Epidermal melanocyte (primary cell): ENCODE measurements around the gene THRB.

Experiments
- DNase-seq: peaks from one replicate; pipeline ENCODE4 v3.0.0; 2011; ENCODE audit warnings: low spot score; ENCODE audit not compliant: insufficient read length

The THRB gene

DNA sequence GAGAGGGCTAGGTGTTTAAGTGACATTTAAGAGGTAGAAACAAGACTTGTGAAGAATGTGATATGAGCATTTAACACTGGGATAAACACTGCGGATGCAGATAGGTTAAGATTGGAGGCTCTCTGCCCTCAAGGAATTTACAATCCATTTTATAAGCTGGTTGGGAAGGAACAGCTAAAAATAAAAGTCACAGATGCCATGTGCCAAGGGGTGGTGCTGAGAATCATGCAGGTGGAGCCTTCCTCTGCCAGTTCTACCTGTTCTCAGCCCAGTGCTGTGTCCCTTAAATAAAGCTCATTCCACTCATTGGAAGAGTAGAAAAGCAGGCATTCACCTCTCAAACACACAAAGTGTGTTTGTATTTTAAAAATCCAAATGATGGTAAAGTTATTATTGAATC, 261.9 kb downstream of the THRB start:
- DNase-seq = no peak

DNA sequence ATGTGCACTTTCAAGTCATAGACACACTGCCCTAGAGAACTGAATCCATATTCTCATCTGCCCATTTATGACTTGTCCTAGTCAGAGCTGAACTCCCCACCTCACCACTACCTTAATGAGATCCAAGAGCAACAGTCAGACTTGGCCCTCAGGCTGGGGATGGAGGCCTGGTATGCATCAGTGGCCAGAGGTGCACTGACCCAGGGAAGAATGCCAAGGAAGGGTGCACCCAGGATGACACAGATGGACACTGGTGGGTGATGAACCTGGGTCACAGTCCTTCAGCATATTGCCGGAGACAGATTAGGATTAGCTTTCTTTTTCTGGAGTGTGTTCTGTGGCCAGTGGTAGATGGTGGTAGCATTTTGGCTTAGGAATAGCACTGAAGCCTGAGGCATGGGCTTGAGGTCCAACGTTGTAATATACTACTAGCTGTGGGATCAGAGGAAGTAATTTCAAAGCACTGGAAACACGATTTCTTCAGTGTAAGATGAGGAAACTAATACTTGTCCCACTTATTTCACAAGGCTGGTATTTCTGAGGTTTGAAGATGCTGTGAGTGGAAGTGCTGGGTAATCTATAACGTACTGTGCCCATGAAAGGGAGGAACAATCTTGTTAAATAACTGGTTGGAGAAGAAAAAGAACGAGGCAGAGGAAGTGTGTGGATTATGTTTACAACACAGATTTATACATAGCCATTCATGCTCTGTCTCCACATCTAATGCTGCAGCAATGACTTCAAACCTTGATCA, 265.0 kb downstream of the THRB start:
- DNase-seq = no peak

DNA sequence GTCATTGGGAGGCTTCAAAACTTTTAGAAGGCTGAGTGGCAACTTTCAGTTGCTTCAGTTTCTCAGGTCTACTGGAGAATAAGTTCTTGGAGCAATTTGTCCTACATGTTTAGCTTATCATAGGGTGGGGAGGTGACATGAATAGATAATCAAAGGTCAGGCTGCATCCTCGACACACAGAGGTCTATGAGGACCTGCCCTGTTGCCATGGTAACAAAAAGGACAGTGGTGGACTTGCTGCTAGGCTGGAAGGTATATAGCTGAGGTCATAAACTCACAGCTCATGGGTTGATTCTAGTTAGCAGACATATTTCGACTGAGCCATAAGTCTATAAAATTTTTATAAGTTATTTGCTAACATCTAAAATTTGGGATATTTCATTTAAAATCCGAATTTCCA, 267.0 kb downstream of the THRB start:
- no peak for DNase-seq

DNA sequence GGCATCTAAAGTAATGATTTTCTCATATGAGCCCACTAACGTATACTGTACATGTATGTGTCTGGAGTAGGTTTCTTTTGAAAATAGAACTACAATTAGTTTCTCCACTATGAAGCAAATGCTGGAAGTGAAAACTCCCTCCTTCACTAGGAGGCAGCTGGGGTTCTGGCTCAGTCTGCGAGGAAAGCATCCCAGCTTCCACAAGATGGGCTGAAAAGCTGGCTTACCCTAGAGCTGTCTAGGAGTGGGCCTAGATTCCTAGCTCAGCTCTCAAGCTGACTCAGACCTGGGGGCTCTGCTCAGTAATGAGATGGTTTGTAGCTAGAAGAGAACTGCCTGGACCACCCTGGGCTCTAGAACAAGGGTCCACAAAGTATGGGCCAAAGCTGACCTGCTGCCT, 268.3 kb downstream of the THRB start:
- no peak for DNase-seq

DNA sequence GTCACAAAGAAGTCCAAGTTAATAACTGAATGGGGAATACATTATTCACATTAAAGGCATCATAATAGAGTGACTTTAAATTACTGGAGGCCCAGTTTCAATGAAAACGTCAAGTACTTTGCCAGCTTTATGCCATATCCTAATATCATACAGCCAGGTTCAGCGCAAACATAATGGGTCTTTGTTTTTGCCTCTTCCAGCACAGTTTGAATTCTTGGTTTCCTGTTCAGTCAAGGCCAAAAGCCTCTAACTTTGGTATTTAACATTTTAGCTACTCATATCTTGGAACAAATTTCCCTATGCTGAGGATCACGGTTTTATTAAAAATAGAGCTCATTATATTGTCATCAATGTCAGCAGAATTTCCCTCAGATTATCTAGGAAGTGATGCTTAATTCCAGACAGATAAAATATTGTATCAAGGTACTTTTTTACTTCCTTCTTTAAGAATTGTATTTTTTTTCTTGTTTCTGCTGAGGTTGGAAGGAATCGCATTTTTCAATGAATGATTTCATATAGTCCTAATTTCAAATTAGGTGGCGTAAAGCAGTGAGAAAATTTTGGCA, 269.2 kb downstream of the THRB start:
- no peak for DNase-seq

DNA sequence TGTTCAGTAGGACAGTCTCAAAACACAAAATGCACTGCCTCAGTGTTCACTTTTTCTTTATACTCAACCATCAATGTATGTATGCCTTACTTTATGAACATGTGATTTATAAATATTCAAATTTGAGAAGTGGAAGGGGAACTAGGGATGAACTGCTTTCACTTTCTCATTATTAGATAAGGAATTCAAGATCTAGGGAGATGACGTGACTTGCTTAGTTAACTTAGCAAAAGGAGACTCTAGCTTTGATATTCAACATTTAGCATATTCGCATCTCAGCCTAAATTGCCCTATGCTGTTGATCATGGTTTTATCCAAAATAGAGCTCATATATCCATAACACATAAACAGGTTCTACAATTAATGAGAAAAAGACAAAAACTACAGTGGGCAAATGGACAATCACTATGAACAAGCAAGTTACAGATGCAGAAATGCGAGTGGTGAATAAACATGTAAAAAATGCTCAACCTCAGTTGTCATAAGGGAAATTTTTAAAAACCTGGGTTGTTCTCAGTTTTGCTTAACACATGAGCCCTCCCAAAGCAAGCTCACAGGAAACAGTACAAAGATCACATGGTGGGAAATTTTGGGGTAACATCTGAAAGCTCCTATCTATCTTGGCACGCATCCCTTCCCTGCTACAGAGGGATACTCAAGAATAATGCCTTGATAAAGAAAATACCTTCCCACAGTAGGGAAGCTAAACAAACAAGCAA, 269.8 kb downstream of the THRB start:
- DNase-seq = no peak

DNA sequence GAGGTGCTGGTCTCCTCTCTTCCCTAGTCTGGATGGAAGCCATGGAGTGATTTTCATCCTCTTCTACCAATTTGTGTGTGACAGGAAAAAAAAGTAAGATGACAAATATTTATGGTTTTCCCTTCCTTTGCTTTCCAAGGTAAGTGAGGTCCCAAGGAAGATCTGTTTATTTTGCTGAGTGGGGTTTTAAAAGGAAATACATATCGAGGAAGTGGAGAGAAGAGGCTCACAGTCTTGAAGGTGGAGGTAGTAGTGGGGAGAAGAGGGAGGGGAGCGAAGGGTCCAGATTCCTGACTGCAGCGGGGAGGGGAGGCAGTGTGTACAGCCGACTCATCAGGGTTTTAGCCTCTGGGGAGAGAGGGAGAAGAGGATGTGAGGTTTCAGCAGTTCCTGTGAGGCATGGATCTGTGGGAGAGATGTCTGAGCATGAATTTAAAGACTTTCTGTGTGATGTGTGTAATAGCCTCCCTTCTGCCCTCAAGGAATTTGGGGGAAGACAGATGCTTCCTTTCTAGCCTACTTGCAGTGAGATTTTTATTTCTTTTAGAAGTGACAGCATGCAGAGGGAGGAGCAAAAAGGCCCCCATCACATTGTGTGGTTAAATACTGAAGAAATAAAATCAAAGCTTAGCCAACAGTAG, 272.4 kb downstream of the THRB start:
- DNase-seq = no peak

DNA sequence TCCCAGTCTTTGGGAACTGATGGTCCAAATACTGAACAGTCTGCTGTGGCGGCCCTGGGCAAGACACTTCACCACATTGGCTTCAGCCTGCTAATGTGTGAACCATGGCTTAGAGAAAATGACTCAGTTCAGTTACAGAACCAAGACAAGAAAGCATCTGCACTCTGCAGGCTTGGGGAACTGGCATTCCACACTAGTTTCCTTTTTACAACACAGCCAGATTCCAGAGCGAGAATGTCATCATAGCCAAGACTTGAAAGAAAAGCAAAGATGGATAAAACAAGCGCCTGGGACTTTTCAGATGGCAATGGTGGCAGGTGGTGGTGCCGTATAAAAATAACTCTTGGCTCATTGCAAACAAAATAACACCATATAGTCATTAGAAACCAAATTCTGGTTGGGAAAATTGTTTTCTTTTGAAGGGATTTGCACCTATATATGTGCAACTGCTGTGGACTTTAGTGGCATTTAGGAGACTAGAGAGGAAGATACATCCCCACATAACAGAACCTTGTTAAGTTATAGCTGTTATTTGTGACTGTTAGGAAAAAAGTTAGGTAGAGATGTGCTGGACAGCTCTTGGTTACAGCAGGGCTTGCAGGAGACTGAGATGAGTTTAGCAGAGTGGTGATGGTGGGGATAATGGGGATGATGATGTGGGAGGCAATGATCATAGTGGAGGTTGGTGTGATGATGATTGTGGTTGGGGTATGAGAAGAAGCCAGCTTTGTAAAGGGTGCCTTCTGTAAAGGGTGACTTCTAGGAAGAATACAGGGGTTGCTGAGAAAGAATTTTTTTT, 273.6 kb downstream of the THRB start:
- peak; percentile 49 for DNase-seq

DNA sequence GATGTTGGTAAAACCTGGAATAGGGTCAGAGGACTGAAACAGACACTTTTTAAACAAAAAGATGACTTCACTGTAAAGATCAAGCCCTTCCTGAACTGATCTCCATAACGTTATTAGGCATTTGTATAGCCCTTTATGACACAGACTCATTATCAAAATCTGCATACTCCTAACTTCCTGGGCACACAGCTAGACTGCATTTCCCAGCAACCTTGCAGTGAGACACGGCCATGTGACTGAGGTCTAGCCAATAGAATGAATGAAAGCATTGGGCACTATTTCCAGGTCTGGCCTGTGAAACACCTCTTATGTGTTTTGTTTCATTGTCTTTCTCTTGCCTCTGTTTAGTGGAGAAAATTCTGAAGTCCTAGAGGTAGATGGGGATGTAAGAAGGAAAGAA, 279.1 kb downstream of the THRB start:
- DNase-seq = no peak

DNA sequence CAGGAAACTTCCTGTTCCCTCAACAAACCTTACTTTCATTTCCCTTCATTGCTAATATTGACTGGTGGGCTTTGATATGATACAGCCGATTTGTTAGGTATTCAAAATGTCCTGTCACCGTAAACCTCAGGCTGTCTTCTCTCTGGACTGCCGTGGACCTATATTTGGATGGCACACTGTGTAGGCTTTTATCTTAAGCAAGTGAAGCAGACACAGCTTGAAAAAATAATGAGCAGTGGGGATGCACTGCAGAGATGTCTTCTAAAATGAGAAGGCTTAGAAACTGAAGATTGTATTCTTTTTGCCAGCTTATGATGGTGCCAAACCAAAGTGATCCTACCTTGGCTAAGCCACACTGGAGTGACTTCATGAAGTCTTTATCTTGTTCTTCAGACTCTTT, 283.3 kb downstream of the THRB start:
- DNase-seq = no peak

DNA sequence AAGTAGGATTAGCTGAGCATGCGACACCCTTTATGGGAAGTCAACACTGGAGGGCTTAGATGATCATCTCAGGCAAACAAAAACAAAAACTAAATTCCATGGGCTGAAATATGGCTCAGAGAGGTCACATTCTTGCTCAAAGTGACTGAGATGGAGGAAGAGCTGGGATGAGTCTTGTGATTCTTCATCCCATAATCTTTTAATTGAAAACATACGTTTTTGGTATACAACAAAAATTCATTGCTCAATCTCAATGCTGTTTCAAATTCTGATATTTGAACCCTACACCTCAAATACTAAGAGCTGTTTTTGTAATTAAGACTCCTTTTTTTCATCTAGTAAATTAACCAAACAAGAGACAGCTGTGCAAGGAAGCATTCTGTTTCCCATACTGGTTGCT, 292.6 kb downstream of the THRB start:
- no peak for DNase-seq

DNA sequence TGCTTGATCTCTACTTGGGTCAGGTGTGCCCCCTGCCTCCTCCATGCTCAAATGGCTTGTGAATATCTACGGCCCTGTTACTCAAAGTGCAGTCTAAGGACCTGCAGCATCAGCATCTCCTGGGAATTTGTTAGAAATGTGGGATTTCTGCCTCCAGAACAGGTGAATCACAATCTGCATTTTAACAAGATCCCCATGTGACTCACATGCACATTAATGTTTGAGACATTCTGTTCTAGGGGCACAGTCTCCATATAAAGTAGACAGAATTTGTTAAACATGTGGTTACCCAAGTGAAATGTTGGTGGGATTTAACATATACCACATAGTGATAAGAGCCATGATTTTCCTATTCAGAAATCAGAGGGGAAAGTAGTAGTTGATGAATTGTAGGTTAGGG, 293.3 kb downstream of the THRB start:
- no peak for DNase-seq

DNA sequence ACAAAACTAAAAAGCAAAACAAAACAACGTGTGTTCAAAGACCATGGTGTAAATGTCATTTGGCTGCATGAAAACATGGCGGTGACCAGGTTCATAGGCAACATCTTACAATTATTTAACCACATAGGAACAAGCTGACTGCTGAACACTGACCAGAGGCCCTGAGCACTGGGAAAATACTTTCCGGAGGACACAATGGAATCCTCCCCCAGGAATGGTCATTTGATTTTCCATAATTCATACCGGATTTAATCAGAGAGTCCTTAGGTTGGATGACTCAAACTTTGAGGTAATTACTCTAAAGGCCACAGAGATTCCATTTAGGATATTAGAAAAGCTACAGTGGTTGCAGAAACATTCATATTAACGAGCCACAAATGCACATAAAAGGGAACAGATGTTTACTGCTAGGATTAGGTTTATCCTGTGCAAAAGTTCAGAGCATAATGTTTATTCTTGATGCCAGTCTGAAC, 294.8 kb downstream of the THRB start:
- DNase-seq = no peak

DNA sequence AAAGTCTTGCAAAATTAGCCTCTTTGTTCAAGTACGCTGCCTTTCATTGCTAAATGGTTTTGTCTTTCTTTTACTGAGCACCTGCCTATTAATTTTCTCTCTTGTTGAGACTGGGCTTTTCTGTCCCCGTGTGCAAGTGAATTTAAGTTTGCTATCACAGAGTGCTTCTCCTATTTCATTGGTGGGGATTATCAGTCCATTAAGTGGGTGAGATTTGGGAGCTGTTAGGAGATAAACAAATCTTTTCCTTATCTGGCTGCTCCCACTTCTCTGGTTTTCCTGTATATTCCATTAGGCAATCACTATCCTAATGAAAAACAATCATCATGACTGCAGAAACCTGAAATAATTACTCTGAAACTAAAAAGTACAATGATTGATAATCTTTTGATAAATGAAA, 295.4 kb downstream of the THRB start:
- no peak for DNase-seq

DNA sequence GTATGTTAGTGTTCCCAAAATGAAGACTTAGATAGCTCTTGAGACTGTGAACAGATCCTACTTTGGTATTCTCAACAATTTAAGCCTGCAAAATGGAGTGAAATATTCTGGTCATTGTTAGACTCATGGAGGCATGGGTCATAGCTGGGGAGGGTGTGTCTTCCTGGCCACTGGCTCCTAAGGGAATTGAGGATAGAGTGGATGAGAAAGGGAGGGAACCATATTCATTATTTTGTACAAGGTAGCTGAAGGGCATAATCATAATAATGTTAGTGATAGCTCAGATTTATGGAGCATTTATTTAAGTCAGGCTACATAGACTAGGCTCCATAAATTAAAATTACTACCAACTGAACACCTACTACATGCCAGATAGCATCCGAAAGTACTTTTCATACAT, 295.9 kb downstream of the THRB start:
- no peak for DNase-seq

DNA sequence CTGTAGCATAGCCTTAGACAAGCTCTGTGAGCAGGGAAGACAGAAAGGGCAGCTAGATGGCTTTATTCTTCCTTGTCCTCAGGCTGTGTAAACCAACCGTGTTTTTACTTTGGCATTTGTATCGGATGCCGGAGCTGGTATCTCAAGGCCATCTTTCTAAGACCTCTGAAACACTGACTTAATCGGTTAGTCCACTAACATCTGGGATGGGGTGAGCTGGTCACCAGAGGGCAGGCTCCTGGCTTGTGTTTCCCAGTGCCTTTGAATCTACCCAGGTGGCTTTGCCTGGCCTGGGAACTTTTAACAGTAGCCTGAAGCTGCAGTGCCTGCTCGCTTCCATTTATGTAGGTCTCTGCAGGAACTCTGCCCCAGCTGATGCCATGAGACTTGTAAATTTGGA, 296.8 kb downstream of the THRB start:
- no peak for DNase-seq

DNA sequence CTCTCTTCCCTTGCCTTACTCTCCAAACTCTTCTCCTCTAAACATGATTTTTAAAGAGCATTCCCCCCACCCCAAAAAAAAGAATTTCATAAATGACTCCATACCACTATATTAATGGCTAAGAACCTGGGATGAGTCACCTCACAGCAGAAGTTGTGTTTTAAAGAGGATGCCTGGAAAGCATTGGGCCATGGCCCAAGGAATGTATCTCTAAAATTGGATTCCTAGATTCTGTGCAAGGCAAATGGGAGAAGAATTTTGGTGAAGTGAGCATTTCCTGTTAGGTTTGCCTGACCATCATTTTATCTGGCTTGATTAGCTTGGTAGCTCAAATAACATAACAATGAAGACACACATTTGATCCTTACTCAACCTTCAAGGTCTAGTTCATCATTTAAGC, 298.1 kb downstream of the THRB start:
- DNase-seq = no peak

DNA sequence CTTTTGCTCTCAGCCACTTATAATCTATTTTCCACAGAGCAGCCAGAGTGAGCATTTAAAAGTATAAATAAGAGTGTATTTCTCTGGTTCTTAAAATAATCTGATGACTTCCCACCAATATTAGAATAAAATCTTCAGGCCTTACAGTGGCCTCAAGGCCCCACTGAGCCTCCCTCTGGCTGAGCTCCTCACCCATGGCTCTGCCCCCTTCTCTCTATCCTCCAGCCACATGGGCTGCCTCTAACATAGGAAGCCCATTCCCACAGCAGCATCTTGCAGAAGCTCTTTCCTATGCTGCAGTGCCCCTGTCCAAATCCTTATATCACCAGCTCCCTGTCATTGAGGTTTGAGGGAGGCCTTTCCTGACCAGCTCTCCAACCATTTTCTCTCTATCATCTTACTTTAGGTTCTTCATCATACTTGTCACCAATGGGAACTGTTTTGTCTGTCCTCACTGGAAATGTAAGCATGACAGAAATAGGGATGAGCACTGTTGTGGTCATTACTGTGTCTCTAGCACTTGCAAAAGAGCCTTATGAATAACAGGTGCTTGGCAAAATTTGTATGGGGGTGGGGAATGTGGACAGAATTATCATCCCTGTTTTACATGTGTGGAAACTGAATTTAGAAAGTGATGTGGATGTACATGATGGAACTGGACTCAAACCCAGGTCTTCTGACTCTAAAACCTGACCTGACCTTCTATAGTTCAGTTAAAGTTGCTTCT, 299.0 kb downstream of the THRB start:
- no peak for DNase-seq

DNA sequence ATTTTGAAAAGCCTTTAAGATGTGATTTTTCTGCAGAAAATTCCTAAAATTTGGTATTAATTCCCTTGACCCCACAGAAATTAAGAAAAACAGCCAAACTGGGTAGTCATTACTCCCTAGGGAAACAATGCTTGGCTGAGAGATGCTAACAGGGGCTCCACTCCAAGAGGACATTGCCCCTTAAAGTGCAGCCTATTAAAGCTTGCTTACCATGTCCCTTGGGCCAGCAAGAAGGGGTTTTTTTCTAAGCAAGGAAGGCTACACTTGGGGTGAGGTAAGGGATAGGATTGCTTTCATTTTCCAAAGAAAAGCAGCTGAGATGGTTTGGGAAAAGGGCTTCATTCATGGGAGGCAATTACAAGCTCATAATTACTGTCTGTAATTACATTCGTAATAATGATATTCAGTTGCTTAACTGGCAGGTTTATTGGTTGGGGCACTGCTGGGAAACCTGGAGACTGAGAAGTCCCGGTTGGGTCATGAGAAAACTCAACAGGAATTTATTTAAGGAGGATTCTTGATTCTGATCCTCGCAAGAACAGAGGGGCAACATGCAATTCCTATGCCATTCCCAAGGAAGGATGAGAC, 302.1 kb downstream of the THRB start:
- DNase-seq = no peak

DNA sequence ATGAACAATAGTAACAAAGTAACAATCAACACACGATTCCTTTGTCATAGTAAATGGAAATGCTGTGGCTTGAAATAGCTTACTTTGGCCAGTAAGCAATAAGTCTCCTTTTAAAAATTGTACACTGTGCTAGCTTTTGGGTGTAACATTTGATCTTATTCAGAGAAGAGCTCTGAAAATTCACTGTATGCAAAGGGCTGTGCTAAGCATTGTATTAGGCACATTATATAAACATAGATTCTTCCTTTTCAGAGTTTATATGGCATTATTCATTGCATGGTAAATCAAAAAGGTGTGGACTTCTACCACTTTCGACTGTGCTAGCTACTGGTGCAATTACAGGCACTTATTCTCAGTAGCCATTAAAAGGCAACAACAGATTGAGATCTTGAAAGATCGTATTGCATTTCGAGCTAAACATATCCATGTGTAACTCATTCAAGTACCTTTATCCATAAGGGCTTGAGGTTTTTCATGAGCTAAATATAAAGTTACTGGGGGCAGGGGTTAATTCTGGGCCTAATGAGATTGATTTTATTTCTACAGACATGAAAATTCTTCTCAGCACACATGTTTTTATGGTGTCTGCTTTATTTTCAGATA, 302.7 kb downstream of the THRB start:
- DNase-seq = no peak
